GM12801 (cell line): ENCODE measurements around the gene DRP2.

Experiments used
- CTCF ChIP-seq: IDR thresholded peaks from one replicate; pipeline ENCODE4 v1.5.1; 2011; ENCODE audit warnings: control low read depth; ENCODE audit not compliant: insufficient read length; ENCODE audit errors: extremely low read depth

DRP2 gene

DNA sequence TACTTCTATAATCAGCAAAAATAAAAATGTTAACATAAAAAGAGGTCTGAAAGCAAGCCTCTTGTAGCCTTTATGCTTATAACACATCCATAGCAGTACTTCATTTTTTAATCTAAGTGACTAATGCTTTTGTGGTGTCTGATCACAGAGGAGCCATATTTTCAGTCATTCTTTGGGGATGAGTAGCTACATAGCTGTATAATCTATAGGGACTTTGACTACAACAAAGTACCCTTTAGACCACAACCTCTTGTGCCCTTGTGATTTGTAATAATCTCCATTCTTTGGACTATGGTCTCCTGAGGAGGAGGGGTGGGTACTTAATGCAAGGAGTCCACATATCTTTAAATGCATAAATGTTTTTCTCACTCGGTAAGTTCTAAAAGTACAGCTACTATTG is 9.6 kb downstream of the DRP2 start:
- no peak for TF ChIP-seq CTCF

DNA sequence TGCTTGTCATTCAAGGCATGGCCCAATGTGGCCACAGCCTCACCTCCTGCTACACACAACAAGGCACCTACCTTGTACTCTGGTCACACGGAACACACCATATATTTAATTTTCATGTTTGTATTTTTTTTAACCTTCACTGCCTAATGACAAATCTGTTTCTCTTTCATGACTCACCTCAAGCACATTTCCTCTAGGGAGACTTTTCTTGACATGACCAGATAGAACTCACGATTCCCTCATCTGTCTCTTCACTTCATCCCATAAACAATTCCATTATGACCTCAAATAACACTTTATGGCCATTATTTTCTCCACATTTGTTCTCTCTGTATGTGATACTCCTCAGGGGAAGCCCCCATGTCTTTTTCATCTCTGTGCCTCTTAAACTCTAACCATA is 11.1 kb downstream of the DRP2 start:
- no peak for TF ChIP-seq CTCF

GRCh38 chrX:101231080-101231479 is 11.5 kb downstream of the DRP2 start:
- TF ChIP-seq CTCF: no peak

DNA sequence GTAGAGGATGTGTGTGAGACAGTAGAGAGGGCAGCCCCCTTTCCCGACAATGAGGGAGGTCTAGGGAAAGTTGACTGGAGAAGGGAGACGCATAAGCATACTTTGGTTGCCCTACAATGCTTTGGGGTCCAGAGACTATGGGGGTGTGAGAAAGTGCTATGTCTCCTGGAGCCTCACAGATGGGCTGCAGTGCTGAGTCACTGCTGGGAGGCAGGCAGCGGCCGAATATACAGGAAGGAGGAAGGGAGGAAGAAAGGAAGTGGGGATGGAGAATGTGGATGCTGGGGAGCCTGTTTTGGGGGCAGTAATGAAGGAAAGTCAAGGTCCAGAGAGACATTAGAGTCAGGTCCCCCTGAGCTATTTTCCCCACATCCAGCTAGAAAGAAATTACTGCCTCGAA is 12.7 kb downstream of the DRP2 start:
- no peak for TF ChIP-seq CTCF

DNA sequence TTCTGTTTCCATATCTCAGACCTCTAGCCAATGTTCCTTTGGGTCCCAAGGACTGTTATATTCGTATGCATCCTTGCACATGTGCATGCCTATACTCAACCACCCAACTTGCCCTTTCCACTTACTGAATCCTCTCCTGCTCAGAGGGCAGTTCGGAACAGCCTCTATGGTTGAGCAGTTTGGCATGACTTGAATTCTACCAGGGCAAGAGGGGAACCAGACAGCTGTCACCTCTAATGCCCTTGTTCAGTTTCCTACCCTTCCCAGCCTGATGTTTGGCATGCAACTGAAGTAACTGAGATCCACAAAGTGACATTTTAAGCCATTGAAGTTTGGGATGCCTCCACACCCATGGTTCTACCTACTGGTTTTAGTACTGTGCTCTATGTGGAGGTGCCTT is 17.5 kb downstream of the DRP2 start:
- TF ChIP-seq CTCF: no peak

- no peak for TF ChIP-seq CTCF
Observed at GRCh38 chrX:101241531-101241930, 21.9 kb downstream of the DRP2 start.

DNA sequence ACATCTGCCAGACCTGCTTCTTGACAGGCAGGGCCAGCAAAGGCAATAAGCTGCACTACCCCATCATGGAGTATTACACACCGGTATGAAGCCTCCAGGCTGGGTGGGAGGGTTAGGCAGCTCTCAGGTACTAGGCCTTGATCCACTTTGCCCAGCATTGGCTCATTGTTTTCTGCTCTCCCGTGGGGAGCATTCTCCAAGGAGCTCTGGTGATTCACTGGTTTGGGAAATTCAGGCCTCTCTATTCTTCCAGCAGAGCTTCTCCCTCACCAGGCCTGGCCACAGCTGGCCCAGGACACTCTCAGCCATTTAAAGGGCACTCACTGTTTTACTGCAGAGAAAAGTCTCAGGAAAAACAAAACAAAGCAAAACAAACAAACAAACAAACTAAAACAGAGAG is 33.0 kb downstream of the DRP2 start:
- no peak for TF ChIP-seq CTCF
